SU-DHL-6 (cell line): ENCODE results near the gene EYS.

Experiments used
- H2AFZ ChIP-seq: fragments of 200-600 bp; sonication (generic); 2 replicates; pipeline ENCODE4 v1.6.1; 2014; ENCODE audit warnings: low read depth, mild to moderate bottlenecking, moderate library complexity, mixed read lengths, antibody characterized with exemption, low read length; ENCODE audit not compliant: severe bottlenecking
- H3F3A ChIP-seq: fragments of 200-600 bp; shearing (Covaris generic); 2 replicates; pipeline ENCODE4 v1.6.0; 2016; ENCODE audit warnings: antibody characterized with exemption, mild to moderate bottlenecking; ENCODE audit not compliant: insufficient read depth
- H3K27ac ChIP-seq: fragments of 200-600 bp; sonication (generic); 2 replicates; pipeline ENCODE4 v1.5.1; 2016; ENCODE audit warnings: low read depth, mild to moderate bottlenecking, low read length, moderate library complexity, mixed read lengths
- H3K27me3 ChIP-seq: fragments of 200-600 bp; sonication (generic), shearing (Covaris generic); 2 replicates; pipeline ENCODE4 v1.6.0; 2014; ENCODE audit warnings: mild to moderate bottlenecking, low read length
- H3K36me3 ChIP-seq: fragments of 200-600 bp; sonication (generic); 2 replicates; pipeline ENCODE4 v1.6.1; 2014; ENCODE audit warnings: mild to moderate bottlenecking, low read length, mixed read lengths
- H3K4me2 ChIP-seq: fragments of 300-600, 200-600 bp; shearing (Covaris generic), sonication (generic); 2 replicates; pipeline ENCODE4 v1.6.0; 2014; ENCODE audit warnings: low read length, low read depth, mild to moderate bottlenecking; ENCODE audit not compliant: poor library complexity, severe bottlenecking
- H3K4me3 ChIP-seq: fragments of 200-600 bp; sonication (generic); 2 replicates; pipeline ENCODE4 v1.5.1; 2014; ENCODE audit warnings: antibody characterized with exemption, low read length, mild to moderate bottlenecking, mixed read lengths; ENCODE audit not compliant: insufficient read depth, poor library complexity, severe bottlenecking
- H3K79me2 ChIP-seq: fragments of 200-600 bp; sonication (generic); 2 replicates; pipeline ENCODE4 v1.6.1; 2014; ENCODE audit warnings: mild to moderate bottlenecking, low read length, moderate library complexity; ENCODE audit not compliant: insufficient read depth
- H3K9ac ChIP-seq: fragments of 200-600 bp; sonication (generic); 2 replicates; pipeline ENCODE4 v1.7.0; 2014; ENCODE audit warnings: mild to moderate bottlenecking, low read length
- H3K9me2 ChIP-seq: fragments of 200-600 bp; sonication (generic); replicated peaks from 2 replicates; pipeline ENCODE4 v1.6.1; 2014; ENCODE audit warnings: low read length; ENCODE audit not compliant: insufficient read depth
- H3K9me3 ChIP-seq: fragments of 200-600 bp; sonication (generic); 2 replicates; pipeline ENCODE4 v1.6.1; 2014; ENCODE audit warnings: low read length, mixed read lengths; ENCODE audit not compliant: insufficient read depth
- H4K20me1 ChIP-seq: fragments of 200-600 bp; sonication (generic); 2 replicates; pipeline ENCODE4 v1.6.1; 2014; ENCODE audit warnings: low read depth, mild to moderate bottlenecking, antibody characterized with exemption, low read length, moderate library complexity, mixed read lengths
- CTCF ChIP-seq: fragments of 200-600 bp; sonication (generic); IDR thresholded peaks from one replicate; pipeline ENCODE4 v1.5.1; 2017; ENCODE audit warnings: antibody characterized with exemption, mild to moderate bottlenecking, low read length, moderate library complexity; ENCODE audit not compliant: insufficient read depth, poor library complexity, severe bottlenecking
- EZH2phosphoT487 ChIP-seq: fragments of 200-600 bp; sonication (generic), shearing (Covaris generic); conservative IDR thresholded peaks from 2 replicates; pipeline ENCODE4 v1.6.1; 2018; ENCODE audit warnings: mild to moderate bottlenecking, antibody characterized with exemption, low read length, moderate library complexity, mixed read lengths

EYS gene

GRCh38 chr6:64803470-64804166, 903.4 kb downstream of the EYS start:
- no peak overlapping the region for H3K4me2 ChIP-seq
- H3K79me2 ChIP-seq = no peaks in the 10 kb centered on the region
- no peaks in the 10 kb centered on the region for H3K9me2 ChIP-seq
- no peak overlapping the region for H3K4me3 ChIP-seq
- H2AFZ ChIP-seq = no peak overlapping the region
- TF ChIP-seq EZH2phosphoT487 (no peak), CTCF (no peak)
- no peaks in the 10 kb centered on the region for H3K9me3 ChIP-seq
- H3K27me3 ChIP-seq = no peaks in the 10 kb centered on the region
- no peak overlapping the region for H3K9ac ChIP-seq
- H3K27ac ChIP-seq = no peak overlapping the region
- H3K36me3 ChIP-seq = no peaks in the 10 kb centered on the region
- H4K20me1 ChIP-seq = no peaks in the 10 kb centered on the region
- no peaks in the 10 kb centered on the region for H3F3A ChIP-seq

- no peaks in the 10 kb centered on the region for H3K79me2 ChIP-seq
- no peak overlapping the region for H2AFZ ChIP-seq
- H3K9me3 ChIP-seq = no peaks in the 10 kb centered on the region
- H3K36me3 ChIP-seq = no peaks in the 10 kb centered on the region
- no peaks in the 10 kb centered on the region for H3F3A ChIP-seq
- H3K4me3 ChIP-seq = no peak overlapping the region
- no peak overlapping the region for H3K27ac ChIP-seq
- H3K9me2 ChIP-seq = no peaks in the 10 kb centered on the region
- H3K9ac ChIP-seq = no peak overlapping the region
- H3K27me3 ChIP-seq = no peaks in the 10 kb centered on the region
- H3K4me2 ChIP-seq = no peak overlapping the region
- TF ChIP-seq CTCF (no peak), EZH2phosphoT487 (no peak)
- no peaks in the 10 kb centered on the region for H4K20me1 ChIP-seq
Observed at GRCh38 chr6:64792534-64792933, 914.5 kb downstream of the EYS start.

- Histone ChIP-seq H3K36me3 (no peaks in the 10 kb centered on the region), H3K27ac (no peak overlapping the region)
Observed at GRCh38 chr6:64789476-64789875, 917.5 kb downstream of the EYS start.

More at GRCh38 chr6:64789476-64789875, 917.5 kb downstream of the EYS start:
- H4K20me1 ChIP-seq = no peaks in the 10 kb centered on the region
- no peaks in the 10 kb centered on the region for H3K27me3 ChIP-seq
- H3K9me2 ChIP-seq = no peaks in the 10 kb centered on the region
- no peaks in the 10 kb centered on the region for H3F3A ChIP-seq
- no peak overlapping the region for H3K9ac ChIP-seq
- H3K4me2 ChIP-seq = peak overlapping the region; percentile 5
- H3K79me2 ChIP-seq = no peaks in the 10 kb centered on the region
- H2AFZ ChIP-seq = peak overlapping the region; percentile 44
- TF ChIP-seq CTCF (no peak), EZH2phosphoT487 (no peak)
- H3K4me3 ChIP-seq = no peak overlapping the region
- no peaks in the 10 kb centered on the region for H3K9me3 ChIP-seq
